Head of caudate nucleus (tissue), 42 donors: Measurements from ENCODE around the gene PMS2.
"Not testable (repeated sequence)": the region's sequence is repeated elsewhere in the genome, so short reads cannot be mapped to it uniquely, and the experiment has no call there.

Source experiments
- DNase-seq, 42 donors: peaks; one replicate each; pipeline versions ENCODE4 v3.0.0 to v3.0.0-alpha.2; 2020 to 2021; ENCODE audit warnings: mixed read lengths in 7 of 42
- intact Hi-C: fragments of 100-400 bp; cut with DNase I; formaldehyde crosslinking; loops from one replicate; pipeline ENCODE4 v1.15.0; 2022

PMS2 gene

GRCh38 chr7:5931905-5932644, 76.8 kb downstream of the PMS2 start:
- DNase-seq, intact Hi-C loops: not testable (repeated sequence)

GRCh38 chr7:5931250-5931649, 77.6 kb downstream of the PMS2 start:
- DNase-seq, intact Hi-C loops: not testable (repeated sequence)

- DNase-seq, intact Hi-C loops: not testable (repeated sequence)
These were observed 78.6 kb downstream of the PMS2 start for GRCh38 chr7:5930290-5930689.

GRCh38 chr7:5926263-5926870, 82.5 kb downstream of the PMS2 start:
- DNase-seq, intact Hi-C loops: not testable (repeated sequence)

GRCh38 chr7:5924630-5925029, 84.2 kb downstream of the PMS2 start:
- DNase-seq, intact Hi-C loops: not testable (repeated sequence)

- DNase-seq, intact Hi-C loops: not testable (repeated sequence)
These were observed 84.7 kb downstream of the PMS2 start for GRCh38 chr7:5924180-5924579.
